Right lobe of liver (tissue), 4 donors: ENCODE results near the gene ZP1.

ENCODE experiments used
- CTCF ChIP-seq, 4 donors: fragments of 200-600 bp in 3 of 4; fragments of 450-650 bp in 1 of 4; IDR thresholded peaks; one replicate each; pipeline versions ENCODE4 v1.5.1 to v1.8.0; 2016 to 2022; ENCODE audit warnings: antibody characterized with exemption in 4 of 4, mild to moderate bottlenecking in 2 of 4
- POLR2A ChIP-seq: fragments of 450-650 bp; IDR thresholded peaks from one replicate; pipeline ENCODE4 v1.6.1; 2017; ENCODE audit warnings: antibody characterized with exemption, mild to moderate bottlenecking
- donor health status: DM: no; HTN: no; CAD: no.
- donor health status: DM: no; HTN: no; CAD: no.
- donor health status: DM: no; HTN: yes; CAD: no.

GRCh38 chr11:60917267-60917666 is 49.9 kb downstream of the ZP1 start:
- no peak for TF ChIP-seq CTCF (IDR thresholded peaks at IDR 0.05)
- no peak for TF ChIP-seq POLR2A
